Fibroblast of skin of left quadriceps (primary cell): ENCODE results near the gene GPATCH2.
"Not testable (repeated sequence)": the region's sequence is repeated elsewhere in the genome, so short reads cannot be mapped to it uniquely, and the experiment has no call there.

ENCODE experiments used
- DNase-seq, 2 experiments: peaks; one replicate each; pipeline ENCODE4 v3.0.0-alpha.2; 2013; ENCODE audit warnings: low read depth in 2 of 2

GPATCH2 gene

DNA sequence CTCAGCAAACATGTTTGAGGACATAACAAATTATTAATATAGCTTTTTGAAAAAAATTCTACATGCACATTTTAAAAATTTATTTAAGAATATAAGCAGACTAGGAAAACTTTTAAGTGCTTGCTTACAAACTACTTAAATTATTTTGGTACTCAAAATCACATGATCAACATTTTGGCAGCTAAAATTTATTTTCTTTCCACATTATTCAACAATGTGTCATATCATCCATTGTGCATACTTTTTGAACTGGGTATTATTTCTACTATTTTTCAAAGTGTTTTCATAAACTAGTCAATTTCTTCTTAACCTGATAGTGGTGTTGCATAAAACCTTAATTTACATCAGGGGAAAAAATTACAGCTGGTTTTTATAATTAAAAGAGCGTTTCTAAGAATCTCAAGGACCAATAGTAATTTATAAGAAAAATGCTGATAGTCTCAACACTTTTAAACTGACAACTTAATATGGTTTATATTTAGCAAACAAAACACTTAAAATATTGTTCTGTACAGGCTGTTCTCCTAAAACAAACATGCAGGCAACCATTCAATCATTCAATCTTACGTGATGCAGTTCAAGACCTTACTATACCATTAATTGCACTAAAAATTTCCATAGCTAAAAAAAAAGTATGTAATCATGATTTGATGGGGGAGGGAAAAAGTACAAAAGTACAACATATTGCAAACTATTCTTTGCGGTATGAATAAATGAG lies 105.0 kb downstream of the GPATCH2 start:
- peak in 1 of 2 experiments; percentile 5 for DNase-seq

DNA sequence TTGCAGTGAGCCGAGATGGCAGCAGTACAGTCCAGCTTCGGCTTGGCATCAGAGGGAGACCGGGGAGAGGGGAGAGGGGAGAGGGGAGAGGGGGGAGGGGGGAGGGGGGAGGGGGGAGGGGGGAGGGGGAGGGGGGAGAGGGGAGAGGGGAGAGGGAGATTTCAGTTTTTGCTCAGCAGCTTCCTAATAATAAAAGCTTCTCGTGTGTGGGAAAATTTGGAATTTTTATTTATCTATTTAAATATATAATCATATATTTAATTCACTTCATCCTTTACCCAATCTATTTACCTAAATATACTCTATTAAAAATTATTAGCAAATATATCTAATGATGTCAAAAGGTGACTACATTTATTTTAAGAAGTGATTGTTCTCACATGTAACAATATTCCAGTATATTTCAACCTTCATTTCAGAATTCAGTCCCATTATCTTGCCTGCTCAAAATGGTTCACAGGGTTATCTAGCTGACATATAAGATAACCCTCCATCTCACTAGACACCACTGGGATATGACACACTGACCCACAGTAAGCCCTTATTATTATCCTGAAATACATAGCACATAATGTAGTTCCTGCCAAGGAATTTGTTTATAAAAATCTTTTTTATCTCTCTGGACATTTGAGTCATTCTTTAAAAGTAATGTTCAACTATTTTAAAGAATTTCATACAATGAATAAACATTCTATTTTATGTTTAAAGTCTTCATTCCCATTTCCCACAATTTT lies 105.9 kb downstream of the GPATCH2 start:
- no peak for DNase-seq

DNA sequence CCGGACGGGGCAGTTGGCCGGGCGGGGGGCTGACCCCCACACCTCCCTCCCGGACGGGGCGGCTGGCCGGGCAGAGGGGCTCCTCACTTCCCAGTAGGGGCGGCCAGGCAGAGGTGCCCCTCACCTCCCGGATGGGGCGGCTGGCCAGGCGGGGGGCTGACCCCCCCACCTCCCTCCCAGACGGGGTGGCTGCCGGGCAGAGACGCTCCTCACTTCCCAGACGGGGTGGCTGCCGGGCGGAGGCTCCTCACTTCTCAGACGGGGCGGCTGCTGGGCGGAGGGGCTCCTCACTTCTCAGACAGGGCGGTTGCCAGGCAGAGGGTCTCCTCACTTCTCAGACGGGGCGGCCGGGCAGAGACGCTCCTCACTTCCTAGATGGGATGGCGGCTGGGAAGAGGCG lies 107.0 kb downstream of the GPATCH2 start:
- not testable (repeated sequence) for DNase-seq

DNA sequence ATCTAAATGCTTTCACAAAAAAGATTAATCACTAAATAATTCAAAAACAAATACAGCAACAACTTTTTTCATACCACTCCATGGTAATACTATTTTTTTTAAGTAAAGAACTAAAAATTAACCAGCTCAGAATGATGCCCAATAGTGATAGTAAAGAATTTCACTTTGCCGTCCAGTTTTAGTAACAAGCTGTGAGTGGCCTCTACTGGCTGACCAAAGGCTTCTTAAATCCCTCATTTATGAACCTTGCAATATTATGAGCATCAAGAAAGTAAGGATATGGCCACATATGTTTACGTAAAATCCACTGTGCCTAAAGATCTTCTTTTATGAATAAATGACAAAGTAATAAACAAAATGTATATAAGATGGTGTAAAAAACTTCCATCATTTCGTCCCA lies 108.6 kb downstream of the GPATCH2 start:
- no peak for DNase-seq

DNA sequence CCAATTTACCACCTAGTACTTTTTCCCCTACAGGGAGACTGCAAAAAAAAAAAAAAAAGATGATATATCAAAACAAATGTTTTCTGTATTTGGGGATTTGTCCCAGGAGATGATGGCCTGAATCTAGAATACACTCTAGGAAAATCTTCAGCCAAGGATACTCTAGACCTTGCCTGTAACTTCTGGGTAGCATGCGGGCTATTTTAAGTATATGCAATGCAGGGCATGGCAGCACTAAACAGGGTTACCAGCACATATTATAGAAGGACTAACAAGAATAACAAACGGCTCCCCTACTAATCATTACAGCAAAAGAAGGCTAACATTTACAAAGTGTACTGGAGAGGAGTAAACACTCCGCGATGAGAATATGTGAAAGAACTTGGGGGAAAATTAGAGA lies 109.6 kb downstream of the GPATCH2 start:
- DNase-seq, result no peak

DNA sequence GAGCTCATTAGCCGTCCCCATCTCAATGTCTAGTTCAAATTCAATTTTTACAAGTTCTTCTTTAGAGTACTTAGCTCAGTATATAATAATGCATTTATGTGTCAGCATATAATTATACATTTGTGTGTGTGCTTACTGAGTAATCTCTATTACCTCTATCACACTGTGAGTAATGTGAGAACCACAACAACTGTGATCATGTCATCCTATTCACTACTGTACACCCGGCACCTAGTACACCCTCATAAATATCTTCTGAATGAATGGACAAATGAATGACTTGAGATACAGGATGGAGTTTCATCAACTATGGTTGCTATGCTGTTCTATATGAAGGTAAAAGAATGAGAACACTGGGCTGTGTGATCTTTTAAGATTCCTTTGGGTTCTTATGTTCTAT lies 124.0 kb downstream of the GPATCH2 start:
- DNase-seq, result no peak

DNA sequence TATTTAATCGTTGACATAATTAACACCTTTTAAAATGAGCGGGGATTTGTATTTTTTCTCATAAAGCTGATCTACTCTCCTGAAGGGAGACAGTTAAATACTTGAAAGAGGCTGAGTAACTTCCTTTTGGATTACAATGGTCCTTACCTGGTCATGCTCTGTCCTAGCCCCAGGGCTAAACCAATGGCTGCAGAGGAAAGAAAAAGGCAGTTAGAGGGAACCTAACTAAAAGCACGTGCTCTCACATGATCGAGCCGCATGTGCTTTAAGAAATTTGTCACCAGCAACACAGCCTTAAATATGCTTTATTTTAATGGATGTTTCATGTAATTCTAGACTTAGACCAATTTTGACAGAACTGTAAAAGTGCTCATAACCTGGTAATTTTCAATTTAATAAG lies 132.7 kb downstream of the GPATCH2 start:
- no peak for DNase-seq

DNA sequence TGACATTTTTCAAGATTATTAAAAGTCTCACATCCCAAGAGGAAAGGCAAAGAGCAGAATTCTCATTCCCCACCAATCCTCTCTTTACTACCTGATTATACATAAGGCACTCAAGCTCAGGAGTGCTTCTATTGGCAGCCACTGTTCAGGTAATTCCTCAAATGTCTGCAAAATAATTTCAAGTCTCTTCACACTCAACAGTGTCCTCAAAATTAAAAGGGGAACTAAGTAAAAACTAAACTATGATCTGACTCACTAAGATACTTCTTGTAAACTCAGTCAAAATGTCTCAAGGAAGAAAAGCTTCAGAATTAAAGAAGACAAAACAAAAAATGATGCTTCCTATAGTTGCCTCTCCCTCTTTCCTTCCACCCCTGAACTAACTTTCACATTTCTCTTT lies 135.6 kb downstream of the GPATCH2 start:
- DNase-seq, result no peak

DNA sequence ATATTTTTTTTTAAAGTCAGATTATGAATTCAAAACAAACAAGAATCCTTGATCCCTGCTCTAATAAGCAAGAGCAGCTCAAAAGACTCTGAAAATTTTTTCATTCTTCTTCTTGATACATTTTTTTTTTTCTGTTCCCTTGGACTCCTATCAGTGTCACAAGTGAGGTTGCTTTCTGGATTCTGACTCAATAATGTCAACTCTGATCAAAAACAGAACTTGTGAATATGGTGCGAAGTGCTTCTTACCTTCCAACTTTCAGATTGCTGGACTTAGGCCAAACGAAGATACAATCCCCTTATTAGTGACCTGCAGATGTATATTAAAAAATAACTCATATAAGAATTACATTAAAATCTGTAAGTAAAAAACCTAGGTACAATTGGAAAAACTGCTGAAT lies 136.1 kb downstream of the GPATCH2 start:
- no peak for DNase-seq

DNA sequence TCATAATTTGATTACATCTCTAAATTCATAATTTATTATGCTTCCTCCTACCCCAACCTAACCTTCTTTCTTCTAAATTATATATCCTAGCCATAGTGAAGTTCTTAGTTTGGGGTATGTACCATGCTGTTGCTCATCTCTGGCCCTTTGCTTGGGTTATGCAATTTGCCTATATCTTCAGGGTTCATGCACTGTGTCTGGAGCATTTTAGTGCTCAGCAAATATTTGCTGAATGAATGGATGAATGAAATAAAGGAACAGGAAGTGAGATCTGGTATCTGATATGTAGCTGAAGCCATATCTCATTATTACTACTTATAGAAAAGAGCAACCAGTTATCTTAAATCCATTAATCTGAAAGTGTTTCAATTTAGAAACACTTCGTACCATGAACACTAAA lies 137.6 kb downstream of the GPATCH2 start:
- peak in 1 of 2 experiments; percentile 5 for DNase-seq

DNA sequence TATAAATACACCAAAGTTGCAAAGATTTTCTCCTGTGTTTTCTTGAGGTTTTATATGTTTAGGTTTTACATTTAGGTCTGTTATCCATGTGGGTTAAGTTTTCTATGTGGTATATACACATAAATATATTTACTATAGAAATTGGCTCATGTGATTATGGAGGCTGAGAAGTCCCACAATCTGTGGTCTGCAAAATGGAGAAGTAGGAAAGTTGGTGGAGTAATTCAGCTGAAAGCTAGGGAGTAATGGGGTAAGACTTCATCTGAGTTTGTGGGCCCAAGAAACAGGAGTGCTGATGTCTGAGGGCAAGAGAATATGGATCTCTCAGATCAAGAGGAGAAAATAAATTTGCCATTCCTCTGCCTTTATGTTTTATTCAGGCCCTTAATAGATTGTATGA lies 146.0 kb downstream of the GPATCH2 start:
- no peak for DNase-seq

DNA sequence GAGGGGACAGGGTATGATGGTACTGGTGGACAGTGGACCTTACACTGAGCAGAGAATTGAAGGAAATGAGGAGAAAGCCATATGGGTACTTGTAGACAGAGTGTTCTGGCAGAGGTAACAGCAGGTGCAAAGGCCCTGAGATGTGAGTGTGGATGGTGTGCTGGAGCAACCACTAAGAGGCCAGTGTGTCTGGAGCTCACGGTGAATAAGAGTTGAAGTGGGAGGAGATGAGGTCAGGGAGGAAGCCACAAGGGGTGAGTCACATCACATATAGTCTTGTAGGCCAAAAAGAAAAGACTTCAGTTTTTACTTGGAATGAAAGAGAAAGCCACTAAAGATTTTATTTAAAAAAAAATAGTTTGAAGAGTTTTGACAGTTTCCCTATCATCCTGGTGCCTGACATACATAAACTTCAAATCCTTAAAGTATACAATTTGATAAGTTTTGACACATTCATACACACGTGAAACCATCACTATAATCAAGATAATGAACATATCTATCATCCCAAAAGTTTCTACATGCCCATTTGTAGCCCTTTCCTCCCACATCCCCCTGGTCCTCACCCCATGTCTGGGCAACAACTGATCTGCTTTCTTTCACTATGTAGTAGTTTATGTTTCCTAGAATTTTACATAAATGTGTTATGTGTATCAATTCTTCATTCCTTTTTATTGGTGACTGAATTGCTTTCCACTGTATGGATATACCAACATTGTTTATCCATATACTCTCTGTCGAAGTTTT lies 148.4 kb downstream of the GPATCH2 start:
- peak; percentile 13 to 24 for DNase-seq

DNA sequence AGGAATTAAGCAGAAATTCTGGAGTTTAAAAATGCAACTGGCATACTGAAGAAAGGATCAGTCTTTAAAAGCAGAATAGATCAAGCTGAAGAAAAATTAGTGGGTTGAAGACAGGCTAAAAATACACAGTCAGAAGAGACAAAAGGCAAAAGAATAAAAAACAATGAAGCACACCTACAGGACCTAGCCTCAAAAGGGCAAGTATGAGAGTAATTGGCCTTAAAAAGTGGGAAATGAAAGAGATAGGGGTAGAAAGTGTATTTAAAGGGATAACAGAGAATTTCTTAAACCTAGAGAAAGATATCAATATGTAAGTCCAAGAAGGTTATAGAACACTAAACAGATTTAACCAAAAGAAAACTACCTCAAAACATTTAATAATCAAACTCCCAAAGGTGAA lies 152.4 kb downstream of the GPATCH2 start:
- no peak for DNase-seq

DNA sequence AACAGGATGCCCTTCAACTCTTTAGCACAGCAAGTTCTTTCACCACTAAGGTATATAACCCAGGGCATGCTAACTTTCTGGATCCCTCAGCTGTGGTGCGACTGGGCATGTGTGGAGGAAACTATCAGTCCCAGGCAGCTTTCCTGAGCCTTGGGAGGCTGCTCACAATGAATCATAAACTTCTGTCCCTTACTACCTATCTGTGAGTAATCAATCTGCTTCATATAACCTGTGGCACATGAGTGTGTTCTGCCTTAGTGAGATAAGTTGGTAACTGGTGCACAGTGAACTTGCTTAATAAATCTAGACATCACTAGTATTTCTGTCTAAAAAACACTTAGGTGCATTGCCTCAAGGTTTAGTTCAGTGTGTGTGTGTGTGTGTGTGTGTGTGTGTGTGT lies 158.0 kb downstream of the GPATCH2 start:
- DNase-seq, result no peak

DNA sequence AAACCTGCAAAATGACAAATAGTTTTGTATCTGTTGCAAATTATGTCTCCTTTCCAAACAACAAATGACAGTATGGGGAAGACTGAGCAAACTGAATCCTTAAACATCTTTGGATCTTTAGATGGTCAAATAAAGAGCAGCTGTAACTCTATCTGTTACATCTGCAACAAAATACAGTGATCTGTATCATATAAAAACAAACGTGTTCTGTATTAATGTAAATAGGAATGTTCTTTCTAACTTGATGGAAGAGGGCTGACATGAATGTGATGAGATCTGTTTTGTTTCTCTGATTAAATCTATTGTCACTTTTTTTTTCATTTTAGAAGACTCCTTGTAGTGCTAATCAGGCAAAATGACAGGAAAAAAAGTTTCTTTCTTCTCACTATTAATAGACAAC lies 159.5 kb downstream of the GPATCH2 start:
- DNase-seq, result no peak

DNA sequence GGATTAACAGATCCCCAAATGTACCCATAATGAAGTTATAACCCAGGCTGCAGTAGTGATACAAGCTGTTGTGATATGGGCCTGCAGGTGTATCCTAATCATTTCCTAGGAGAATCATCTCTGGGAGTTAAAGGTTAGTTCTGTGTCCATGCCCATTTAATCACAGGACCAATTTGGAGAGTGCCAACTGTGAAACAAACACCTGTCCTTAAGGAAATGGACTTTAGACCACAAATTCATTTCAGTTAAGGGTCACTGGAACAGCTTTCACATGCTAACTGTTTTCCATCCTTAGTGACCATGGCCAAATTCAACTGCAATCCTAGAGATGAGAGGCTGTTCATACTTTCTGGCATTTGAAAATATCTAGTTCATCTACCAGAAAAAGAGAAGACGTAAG lies 160.9 kb downstream of the GPATCH2 start:
- no peak for DNase-seq

DNA sequence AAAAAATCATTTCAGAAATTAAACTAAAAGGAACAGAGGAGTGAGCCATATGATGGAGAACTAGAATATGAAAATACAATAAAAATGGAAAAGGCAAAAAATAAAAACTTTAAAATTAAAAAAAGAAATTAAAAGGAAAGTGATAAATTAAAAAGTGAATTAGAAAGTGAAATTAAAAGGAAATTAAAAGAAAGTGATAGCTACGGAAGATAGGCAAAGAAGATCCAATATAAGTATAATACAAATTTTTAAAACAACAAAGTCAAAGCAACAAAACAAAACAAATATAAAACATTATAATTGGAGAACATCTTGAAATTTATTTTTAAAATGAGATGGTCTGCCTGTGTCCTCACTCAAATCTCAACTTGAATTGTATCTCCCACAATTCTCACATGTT lies 165.8 kb downstream of the GPATCH2 start:
- no peak for DNase-seq

DNA sequence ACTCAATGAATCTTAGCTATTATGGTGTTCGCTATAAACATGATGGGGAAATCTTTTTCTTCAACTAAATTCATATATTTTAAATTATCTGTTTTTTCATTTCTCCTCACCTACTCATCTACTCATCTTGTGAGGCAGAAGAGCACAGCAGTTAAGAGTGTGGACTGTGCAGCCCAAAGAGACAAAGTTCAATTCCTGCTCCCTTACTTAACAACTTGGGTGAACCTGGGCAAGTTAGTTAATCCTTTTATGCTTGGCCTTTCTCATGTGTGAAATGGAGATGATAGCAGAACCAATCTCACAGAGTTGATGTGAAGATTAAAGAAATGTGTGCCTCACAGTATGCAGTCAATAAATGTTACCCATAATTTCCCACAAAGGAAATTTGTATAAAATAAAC lies 168.2 kb downstream of the GPATCH2 start:
- DNase-seq, result no peak

DNA sequence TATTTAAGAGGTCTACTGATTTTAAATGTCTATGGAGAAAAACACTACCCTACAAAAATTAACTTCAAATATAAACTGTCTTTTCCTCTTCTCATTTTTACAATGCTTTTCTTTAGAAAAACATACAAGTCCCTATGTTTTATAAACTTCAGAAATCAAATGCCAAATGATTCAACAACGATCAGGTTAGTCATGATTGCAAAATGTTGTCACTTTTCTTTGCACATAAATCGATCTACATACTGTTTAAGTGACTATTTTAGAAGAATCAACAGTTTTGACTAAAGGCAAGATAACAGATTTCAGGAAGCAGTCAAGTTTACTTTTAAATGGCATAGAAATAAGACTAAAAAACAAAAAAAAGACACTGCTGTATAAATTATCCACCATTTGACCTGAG lies 168.7 kb downstream of the GPATCH2 start:
- no peak for DNase-seq

DNA sequence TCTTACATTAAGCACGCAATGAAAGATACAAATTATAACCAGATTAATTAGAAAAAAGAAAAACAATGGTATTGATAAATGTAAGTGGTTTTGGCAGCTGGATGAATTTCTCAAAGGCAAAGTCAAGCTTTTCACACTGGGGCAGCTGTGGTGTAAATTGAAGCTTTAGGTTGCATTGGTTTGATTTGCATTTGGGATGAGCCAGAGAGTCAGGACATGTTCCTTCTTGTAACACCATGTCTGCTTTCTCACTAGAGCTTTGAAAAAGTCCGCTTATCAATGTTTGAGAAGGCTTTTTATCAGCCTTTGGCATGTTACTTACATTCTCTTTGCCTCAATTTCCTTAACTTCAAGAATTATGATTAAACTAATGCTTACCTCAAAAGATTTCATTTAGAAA lies 173.9 kb downstream of the GPATCH2 start:
- no peak for DNase-seq

DNA sequence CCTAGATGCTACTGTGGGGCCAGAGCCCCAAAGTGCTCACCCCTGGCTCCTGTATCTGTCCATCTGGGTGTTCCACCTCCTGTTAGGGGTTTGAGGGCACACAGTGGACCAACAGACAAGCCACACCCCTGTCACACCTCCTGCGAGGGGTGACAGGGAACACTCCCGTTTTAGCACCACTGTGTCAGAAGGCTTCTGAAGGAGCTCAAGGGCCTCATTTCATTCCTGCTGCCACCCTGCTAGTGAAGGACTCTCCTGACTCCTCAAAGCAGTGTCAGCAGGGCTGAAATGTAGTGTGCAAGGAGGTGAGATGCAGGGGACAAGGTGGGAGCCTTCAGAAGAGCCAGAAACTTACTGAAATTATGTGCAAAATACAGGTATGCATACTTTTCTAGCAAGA lies 174.6 kb downstream of the GPATCH2 start:
- DNase-seq, result no peak

DNA sequence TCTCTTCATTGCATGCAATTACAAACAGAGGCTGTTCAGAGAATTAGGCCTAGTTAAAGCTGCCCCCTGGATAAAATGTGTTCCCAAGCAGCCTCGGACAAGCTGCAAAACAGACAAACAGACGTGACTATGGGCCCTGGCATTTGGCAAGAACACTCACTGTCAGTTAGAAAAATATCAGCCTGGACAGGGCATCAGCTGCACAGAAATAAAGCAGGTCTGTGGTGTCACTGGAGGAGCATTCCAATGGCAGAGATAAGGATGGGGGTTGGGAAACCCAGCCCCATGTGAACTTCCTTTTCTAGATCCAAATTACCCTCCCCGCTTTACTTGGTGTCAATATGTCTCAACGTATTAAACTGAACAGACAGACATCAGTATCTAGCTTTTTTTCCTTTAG lies 177.1 kb downstream of the GPATCH2 start:
- DNase-seq, result no peak

DNA sequence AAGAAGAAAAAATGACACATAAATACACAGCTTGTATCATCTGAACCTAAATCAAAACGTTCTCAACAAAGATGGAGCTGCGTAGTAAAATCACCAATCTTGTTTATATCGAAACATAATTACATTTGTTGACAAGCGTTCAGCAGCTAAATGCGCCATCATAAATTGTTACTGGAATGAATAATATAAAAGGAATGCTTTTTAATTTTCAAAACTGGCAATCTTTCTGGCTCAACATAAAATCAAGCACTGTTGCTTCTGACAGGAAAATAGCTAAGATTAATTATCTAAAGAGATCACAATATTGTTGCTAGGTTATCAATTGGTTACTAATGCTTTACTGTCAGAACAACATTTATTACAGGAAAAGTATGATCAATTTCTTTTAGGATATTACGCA lies 181.5 kb downstream of the GPATCH2 start:
- no peak for DNase-seq
